Body of pancreas (tissue), 4 donors: ENCODE data around the gene ATP6V1A. TPM values are rescaled to one million over a fixed set of nuclear protein-coding genes. Genes with fewer than 3 reads are reported as not detected.

Source experiments
- ATAC-seq: fragments of 150-250 bp; one replicate; pipeline ENCODE4 v1.9.1; 2016
- DNase-seq, 4 donors: peaks; one replicate each; pipeline ENCODE4 v3.0.0-alpha.2; 2019
- H3K27ac ChIP-seq, 4 donors: fragments of 200-600 bp; sonication (generic); 1 replicate in 3 of 4; 2 replicates in 1 of 4; pipeline versions ENCODE4 v1.5.1 to v1.6.1; 2016 to 2019; ENCODE audit warnings: mild to moderate bottlenecking in 1 of 4, mixed read lengths in 1 of 4, moderate library complexity in 1 of 4
- H3K27me3 ChIP-seq, 2 donors: fragments of 200-600 bp; sonication (generic); one replicate each; pipeline ENCODE4 v1.6.0; 2016; ENCODE audit warnings: mild to moderate bottlenecking in 1 of 2
- H3K36me3 ChIP-seq, 2 donors: fragments of 200-600 bp; sonication (generic); replicated peaks in 1 of 2; 2 replicates each; pipeline ENCODE4 v1.5.1; 2016; ENCODE audit warnings: low read depth in 2 of 2; ENCODE audit not compliant: insufficient read depth in 1 of 2
- H3K4me1 ChIP-seq: fragments of 200-600 bp; sonication (generic); one replicate; pipeline ENCODE4 v1.6.0; 2016
- H3K4me3 ChIP-seq, 2 donors: fragments of 200-600 bp; sonication (generic); 1 replicate in 1 of 2; 2 replicates in 1 of 2; pipeline ENCODE4 v1.5.1; 2016 to 2019
- H3K9me3 ChIP-seq, 3 donors: fragments of 200-600 bp; sonication (generic); 1 replicate in 2 of 3; 2 replicates in 1 of 3; pipeline ENCODE4 v1.5.1; 2016
- CTCF ChIP-seq, 7 experiments: fragments of 450-650 bp in 4 of 7; fragments of 200-600 bp in 3 of 7; sonication (generic) in 3 of 7; IDR thresholded peaks; one replicate each; pipeline ENCODE4 v1.5.1; 2016 to 2019; ENCODE audit warnings: antibody characterized with exemption in 7 of 7
- POLR2A ChIP-seq, 3 donors: fragments of 450-650 bp; IDR thresholded peaks; one replicate each; pipeline ENCODE4 v1.6.1; 2016; ENCODE audit warnings: antibody characterized with exemption in 3 of 3, mild to moderate bottlenecking in 2 of 3
- WGBS, 2 donors: methylation state at CpG; one replicate each; pipeline ENCODE4 v1.1.5; 2017; 5-methylcytosine and 5-hydroxymethylcytosine counted together
- intact Hi-C: fragments of 100-400 bp; cut with DNase I; formaldehyde crosslinking; loops from one replicate; pipeline ENCODE4 v1.15.1; 2023
- total RNA-seq, 2 donors: library from RNA; depleted of rRNA; stranded (reverse); fragments of >200 nt; gene quantifications; one replicate each; pipeline ENCODE4 v1.1.0, GENCODE V29; 2016

Gene ATP6V1A
- total RNA-seq, 2 donors from 2014 or later = 25.4 to 31.3 TPM

DNA sequence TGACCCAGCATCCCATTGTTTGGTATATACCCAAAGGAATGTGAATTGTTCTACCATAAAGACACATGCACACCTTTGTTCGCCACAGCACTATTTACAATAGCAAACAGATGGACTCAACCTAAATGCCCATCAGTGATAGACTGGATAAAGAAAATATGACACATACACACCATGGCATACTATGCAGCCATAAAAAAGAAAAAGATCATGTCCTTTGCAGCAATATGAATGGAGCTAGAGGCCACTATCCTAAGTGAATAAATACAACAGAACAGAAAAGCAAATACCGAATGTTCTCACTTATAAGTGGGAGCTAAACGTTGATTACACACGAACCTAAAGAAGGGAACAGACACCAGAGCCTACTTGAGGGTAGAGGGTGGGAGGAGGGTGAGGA, 39.0 kb upstream of the ATP6V1A start:
- Histone ChIP-seq H3K4me3 (no peak overlapping the region), H3K27me3 (no peaks in the 10 kb centered on the region), H3K9me3 (no peaks in the 10 kb centered on the region), H3K27ac (no peak overlapping the region), H3K36me3 (no peaks in the 10 kb centered on the region), H3K4me1 (no peaks in the 10 kb centered on the region)
- intact Hi-C loops = no loop called here
- WGBS, 2 donors = 80 to 91% methylated on average over 4 of the region's 4 CpGs
- no peak for ATAC-seq
- TF ChIP-seq POLR2A (IDR thresholded peaks at IDR 0.05) = no peak
- TF ChIP-seq CTCF (IDR thresholded peaks at IDR 0.05) = no peak
- DNase-seq = no peak

DNA sequence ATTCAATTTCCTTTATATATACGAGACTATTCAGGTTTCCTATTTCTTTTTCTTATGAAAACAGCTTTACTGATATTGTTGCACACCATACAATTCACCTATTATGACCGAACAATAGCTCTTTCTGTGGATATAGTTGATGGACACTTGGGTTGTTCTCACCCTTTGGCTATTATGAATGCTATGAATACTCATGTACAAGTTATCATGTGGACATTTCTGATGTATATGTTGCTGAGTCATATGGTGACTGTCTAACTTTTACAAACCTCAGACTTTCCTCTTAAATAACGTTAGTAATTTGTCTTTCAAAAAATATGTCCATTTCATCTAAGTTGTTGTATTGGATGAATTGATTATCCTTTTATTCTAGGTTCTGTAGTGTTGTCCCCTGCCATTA, 34.7 kb upstream of the ATP6V1A start:
- intact Hi-C loops = no loop called here
- DNase-seq = no peak
- H3K27ac ChIP-seq = no peak overlapping the region
- TF ChIP-seq CTCF (IDR thresholded peaks at IDR 0.05) (no peak), POLR2A (IDR thresholded peaks at IDR 0.05) (no peak)
- no peak overlapping the region for H3K4me3 ChIP-seq
- ATAC-seq = no peak
- H3K36me3 ChIP-seq = no peaks in the 10 kb centered on the region
- H3K4me1 ChIP-seq = no peaks in the 10 kb centered on the region
- 33 to 35% methylated on average over 3 of the region's 3 CpGs for WGBS, 2 donors
- no peaks in the 10 kb centered on the region for H3K27me3 ChIP-seq
- H3K9me3 ChIP-seq = no peaks in the 10 kb centered on the region

- no peaks in the 10 kb centered on the region for H3K4me1 ChIP-seq
- no peak for DNase-seq
- no peak for TF ChIP-seq CTCF (IDR thresholded peaks at IDR 0.05)
- no peak for TF ChIP-seq POLR2A (IDR thresholded peaks at IDR 0.05)
- no peaks in the 10 kb centered on the region for H3K9me3 ChIP-seq
- ATAC-seq = no peak
- H3K27ac ChIP-seq = no peak overlapping the region
- no peaks in the 10 kb centered on the region for H3K27me3 ChIP-seq
- 62 to 88% methylated on average over 1 of the region's 1 CpG for WGBS, 2 donors
- H3K36me3 ChIP-seq = no peaks in the 10 kb centered on the region
- intact Hi-C loops = no loop called here
- H3K4me3 ChIP-seq = no peak overlapping the region
These were observed 32.1 kb upstream of the ATP6V1A start for GRCh38 chr3:113714702-113715101.

DNA sequence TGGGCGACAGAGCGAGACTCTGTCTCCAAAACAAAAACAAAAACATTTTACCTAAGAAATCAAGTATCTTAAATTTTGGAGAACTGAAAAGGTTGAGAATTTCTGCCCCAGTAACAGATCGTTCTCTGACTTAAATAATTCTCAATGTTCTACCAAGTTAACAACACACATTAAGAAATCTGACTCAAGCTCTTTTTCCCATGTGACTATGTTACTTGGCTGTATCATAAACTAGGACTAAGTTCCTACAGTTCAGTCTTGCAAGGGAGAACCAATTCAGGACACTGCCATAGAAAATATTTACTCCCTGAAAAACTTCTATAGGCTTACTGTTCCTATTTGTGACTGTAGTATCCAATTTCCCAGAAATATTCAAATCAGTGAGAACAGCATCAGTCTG, 29.5 kb upstream of the ATP6V1A start:
- no peaks in the 10 kb centered on the region for H3K27me3 ChIP-seq
- intact Hi-C loops = no loop called here
- no peak for ATAC-seq
- no peak overlapping the region for H3K27ac ChIP-seq
- H3K4me1 ChIP-seq = no peaks in the 10 kb centered on the region
- H3K9me3 ChIP-seq = no peaks in the 10 kb centered on the region
- peaks cover 0 to 5% of the 10 kb centered on the region in 2 donors for H3K36me3 ChIP-seq
- WGBS, 2 donors = 94 to 98% methylated on average over 3 of the region's 3 CpGs
- no peak overlapping the region for H3K4me3 ChIP-seq
- TF ChIP-seq POLR2A (IDR thresholded peaks at IDR 0.05) = no peak
- TF ChIP-seq CTCF (IDR thresholded peaks at IDR 0.05) = no peak
- DNase-seq = no peak

GRCh38 chr3:113717818-113718217, 29.0 kb upstream of the ATP6V1A start:
- Histone ChIP-seq H3K9me3 (no peaks in the 10 kb centered on the region), H3K4me3 (no peak overlapping the region), H3K36me3 (peaks cover 1 to 5% of the 10 kb centered on the region in 2 donors), H3K27me3 (no peaks in the 10 kb centered on the region), H3K27ac (no peak overlapping the region), H3K4me1 (no peaks in the 10 kb centered on the region)
- TF ChIP-seq POLR2A (IDR thresholded peaks at IDR 0.05) (no peak), CTCF (IDR thresholded peaks at IDR 0.05) (no peak)
- WGBS, 2 donors = 95 to 97% methylated on average over 3 of the region's 3 CpGs
- DNase-seq (no peak), ATAC-seq (no peak)
- intact Hi-C loops = no loop called here
